Neural cell (in vitro differentiated cells): ENCODE data around the gene AFF2.

Experiments used
- CTCF ChIP-seq: fragments of 450-650 bp; IDR thresholded peaks from 2 replicates; pipeline ENCODE4 v1.5.1; 2014; ENCODE audit warnings: antibody characterized with exemption, mild to moderate bottlenecking, moderate library complexity; ENCODE audit not compliant: poor library complexity, severe bottlenecking
- EZH2 ChIP-seq: fragments of 200-600, 300-800 bp; shearing (Covaris generic), sonication (generic); IDR thresholded peaks from 2 replicates; pipeline ENCODE4 v1.6.1; 2014; ENCODE audit warnings: antibody characterized with exemption, low read length, borderline replicate concordance, mild to moderate bottlenecking; ENCODE audit not compliant: insufficient read depth, poor library complexity, severe bottlenecking
- REST ChIP-seq: IDR thresholded peaks from 2 replicates; pipeline ENCODE4 v1.6.1; 2012; ENCODE audit warnings: borderline replicate concordance

GRCh38 chrX:148582353-148582752 is 81.9 kb downstream of the AFF2 start:
- TF ChIP-seq CTCF = no peak
- no peak for TF ChIP-seq REST
- no peak for TF ChIP-seq EZH2
